ENCODE measurements around the gene GAL. TPM values are rescaled to one million over a fixed set of nuclear protein-coding genes. Genes with fewer than 3 reads are reported as not detected.

The GAL gene
- total and polyA plus RNA-seq, 11 donors: 0.35 to 7.0 (median 1.0) TPM; not detected in 6

DNA sequence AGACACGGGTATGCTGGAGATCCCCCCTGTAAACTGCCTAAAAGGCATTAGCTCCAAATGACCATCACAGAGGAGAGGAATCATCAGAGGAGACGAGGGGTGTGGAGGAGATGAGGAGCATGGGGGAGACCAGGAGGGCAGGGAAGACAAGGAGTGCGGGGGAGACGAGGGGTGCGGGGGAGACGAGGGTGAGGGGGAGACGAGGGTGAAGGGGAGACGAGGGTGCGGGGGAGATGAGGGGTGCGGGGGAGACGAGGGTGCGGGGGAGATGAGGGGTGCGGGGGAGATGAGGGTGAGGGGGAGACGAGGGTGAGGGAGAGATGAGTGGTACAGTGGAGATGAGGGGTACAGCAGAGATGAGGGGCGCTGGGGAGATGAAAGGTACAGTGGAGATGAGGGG is 17.5 kb upstream of the GAL start:
- Histone ChIP-seq H3K4me1 (no peaks in the 10 kb centered on the region), H3K27ac (no peak overlapping the region), H3K4me3 (no peak overlapping the region), H3K9me3 (no peaks in the 10 kb centered on the region), H3K27me3 (peaks cover 0 to 31% (median 0%) of the 10 kb centered on the region in 9 donors), H3K36me3 (no peaks in the 10 kb centered on the region)
- peak in 2 of 5 donors; percentile 14 to 26 for DNase-seq
- ATAC-seq: no peak
- no peak for TF ChIP-seq POLR2A (IDR thresholded peaks at IDR 0.05)
- TF ChIP-seq, protein P1, sequence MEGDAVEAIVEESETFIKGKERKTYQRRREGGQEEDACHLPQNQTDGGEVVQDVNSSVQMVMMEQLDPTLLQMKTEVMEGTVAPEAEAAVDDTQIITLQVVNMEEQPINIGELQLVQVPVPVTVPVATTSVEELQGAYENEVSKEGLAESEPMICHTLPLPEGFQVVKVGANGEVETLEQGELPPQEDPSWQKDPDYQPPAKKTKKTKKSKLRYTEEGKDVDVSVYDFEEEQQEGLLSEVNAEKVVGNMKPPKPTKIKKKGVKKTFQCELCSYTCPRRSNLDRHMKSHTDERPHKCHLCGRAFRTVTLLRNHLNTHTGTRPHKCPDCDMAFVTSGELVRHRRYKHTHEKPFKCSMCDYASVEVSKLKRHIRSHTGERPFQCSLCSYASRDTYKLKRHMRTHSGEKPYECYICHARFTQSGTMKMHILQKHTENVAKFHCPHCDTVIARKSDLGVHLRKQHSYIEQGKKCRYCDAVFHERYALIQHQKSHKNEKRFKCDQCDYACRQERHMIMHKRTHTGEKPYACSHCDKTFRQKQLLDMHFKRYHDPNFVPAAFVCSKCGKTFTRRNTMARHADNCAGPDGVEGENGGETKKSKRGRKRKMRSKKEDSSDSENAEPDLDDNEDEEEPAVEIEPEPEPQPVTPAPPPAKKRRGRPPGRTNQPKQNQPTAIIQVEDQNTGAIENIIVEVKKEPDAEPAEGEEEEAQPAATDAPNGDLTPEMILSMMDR (IDR thresholded peaks at IDR 0.05): no peak
- WGBS, 4 donors: 60 to 80% (median 71%) methylated on average over 7 to 15 of the region's 15 CpGs
- intact Hi-C loops (cut with DNase I): loop anchor here in 1 of 10 donors (10.0 kb wide), 1 partner anchor 298 kb away; no protein-coding TSS in a partner anchor

DNA sequence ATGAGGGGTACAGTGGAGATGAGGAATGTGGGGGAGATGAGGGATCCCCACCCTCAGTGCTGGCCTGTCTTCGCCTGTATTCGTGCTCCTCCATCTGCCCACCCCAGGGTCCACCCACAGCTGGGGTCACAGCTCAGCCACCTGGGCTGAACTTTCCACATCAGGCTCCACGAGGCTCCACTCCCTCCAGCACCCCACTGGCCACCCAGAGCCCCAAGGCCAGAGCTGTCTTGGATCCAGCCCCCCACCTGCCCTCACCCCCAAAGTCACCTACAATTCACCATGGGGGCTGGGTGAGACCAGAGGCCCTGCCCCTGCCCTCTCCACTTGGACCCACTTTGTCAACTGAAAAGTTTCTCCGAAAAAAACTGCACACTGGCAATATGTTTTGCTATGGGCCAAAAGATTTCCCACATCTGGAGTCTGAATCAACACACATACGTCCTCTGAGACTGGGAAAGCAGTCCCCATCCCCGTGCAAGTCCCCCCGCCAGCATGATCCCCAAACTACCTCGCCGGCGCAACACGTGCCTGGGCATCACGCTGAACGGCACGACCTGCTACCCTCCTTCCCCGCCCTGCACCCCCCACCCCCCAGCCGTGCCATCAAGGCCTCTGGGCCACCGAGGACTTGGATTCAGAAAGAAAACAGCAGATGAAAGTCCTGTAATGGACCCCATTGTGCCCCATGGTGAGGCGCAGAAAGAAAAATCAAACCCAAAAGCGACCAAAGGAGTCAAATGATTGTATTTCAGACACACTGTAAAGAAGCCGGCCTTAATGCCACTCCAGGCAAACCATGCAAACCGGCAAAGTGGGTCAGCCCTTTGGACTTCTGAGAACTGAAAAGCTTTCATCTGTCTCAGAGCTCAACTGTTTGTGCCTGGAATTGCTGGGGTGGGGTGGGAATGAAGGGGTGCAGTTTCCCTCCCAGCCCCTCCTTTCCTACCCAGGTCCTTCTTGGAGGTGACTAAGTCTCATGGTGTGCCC is 16.5 kb upstream of the GAL start:
- no peak overlapping the region for H3K27ac ChIP-seq
- intact Hi-C loops (cut with DNase I): loop anchor here in 1 of 10 donors (10.0 kb wide), 1 partner anchor 297 kb away; no protein-coding TSS in a partner anchor
- H3K27me3 ChIP-seq: peaks cover 0 to 34% (median 0%) of the 10 kb centered on the region in 9 donors

DNA sequence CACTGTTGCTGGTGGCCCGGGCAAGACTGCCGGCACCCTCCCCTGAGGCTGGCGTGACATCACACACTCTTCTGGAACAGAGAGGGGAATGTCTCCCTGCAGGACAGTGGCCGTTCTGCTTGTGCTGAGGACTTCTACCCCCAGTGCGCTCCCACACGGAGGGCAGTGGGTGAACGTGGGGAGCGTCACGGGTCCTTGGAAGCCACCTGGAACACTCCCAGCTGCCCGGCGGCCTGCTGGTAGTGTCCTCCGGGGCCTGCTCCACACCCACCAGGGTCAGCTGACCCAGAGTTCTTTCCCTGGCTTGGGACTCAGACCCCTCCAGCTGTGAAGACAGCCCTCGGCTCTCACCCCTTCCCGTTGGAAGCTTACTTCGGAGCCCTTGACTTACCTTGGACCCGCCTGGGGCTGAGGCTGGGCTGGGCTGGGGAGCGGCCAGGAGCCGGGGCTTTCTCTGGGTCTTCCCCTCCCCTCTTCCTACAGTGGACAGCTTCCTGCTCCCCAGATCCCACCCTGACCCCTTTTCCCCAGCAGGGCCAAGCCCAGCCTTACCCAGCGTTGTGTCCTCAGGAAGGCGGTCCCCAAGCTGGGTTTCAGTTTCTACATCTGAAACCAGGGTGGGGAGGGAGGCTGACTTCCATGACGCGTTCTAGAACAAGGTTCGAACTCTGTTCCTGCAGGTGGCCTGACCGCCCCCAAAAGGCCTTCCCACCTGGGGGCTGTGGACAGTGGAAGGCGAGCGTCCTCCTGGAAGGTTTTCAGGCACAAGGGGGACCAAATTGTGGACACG is 14.8 kb upstream of the GAL start:
- WGBS, 4 donors: 81 to 87% (median 82%) methylated on average over 17 to 27 of the region's 27 CpGs
- peaks cover 0 to 27% (median 0%) of the 10 kb centered on the region in 9 donors for H3K27me3 ChIP-seq
- peak in 1 of 4 donors; percentile 11 for ATAC-seq

More for the DNA sequence above, 16.5 kb upstream of the GAL start:
- TF ChIP-seq, protein P1 (IDR thresholded peaks at IDR 0.05): no peak
- no peak for TF ChIP-seq POLR2A (IDR thresholded peaks at IDR 0.05)
- H3K4me1 ChIP-seq: no peaks in the 10 kb centered on the region
- H3K36me3 ChIP-seq: no peaks in the 10 kb centered on the region
- DNase-seq (peak in 1 of 5 donors; percentile 41), ATAC-seq (no peak)
- no peak overlapping the region for H3K4me3 ChIP-seq
- H3K9me3 ChIP-seq: no peaks in the 10 kb centered on the region
- WGBS, 4 donors: 65 to 81% (median 79%) methylated on average over 20 to 21 of the region's 21 CpGs

More for the DNA sequence above, 14.8 kb upstream of the GAL start:
- intact Hi-C loops (cut with DNase I): loop anchor here in 1 of 10 donors (10.0 kb wide), 1 partner anchor 295 kb away; no protein-coding TSS in a partner anchor
- H3K9me3 ChIP-seq: peaks cover 0 to 5% (median 2%) of the 10 kb centered on the region in 12 donors
- no peaks in the 10 kb centered on the region for H3K36me3 ChIP-seq
- no peak for TF ChIP-seq POLR2A (IDR thresholded peaks at IDR 0.05)
- TF ChIP-seq, protein P1 (IDR thresholded peaks at IDR 0.05): no peak
- H3K27ac ChIP-seq: no peak overlapping the region
- H3K4me1 ChIP-seq: no peaks in the 10 kb centered on the region
- H3K4me3 ChIP-seq: no peak overlapping the region
- peak in 1 of 5 donors; percentile 44 for DNase-seq

All from heart left ventricle (tissue), 16 donors.